HEK293 (cell line): ENCODE measurements around the gene TCOF1.

Experiments
- CTCF ChIA-PET: fragments of 350-600 bp; formaldehyde crosslinking; extraction: SDS; loops from one replicate; lab custom pipeline; 2021; ENCODE audit warnings: antibody characterized with exemption; lab: Yijun Ruan, JAX
- POLR2A ChIA-PET: fragments of 300-600 bp; formaldehyde crosslinking; extraction: SDS; loops from one replicate; lab custom pipeline; 2020; ENCODE audit warnings: antibody characterized with exemption, inconsistent platforms; lab: Yijun Ruan, JAX
- H3K27ac ChIP-seq: fragments of 200-500 bp; sonication (Bioruptor generic); 2 replicates; pipeline ENCODE4 v1.5.1; 2014; ENCODE audit warnings: low read depth, low read length, control low read depth, inconsistent platforms; ENCODE audit errors: extremely low read depth
- H3K36me3 ChIP-seq, 2 experiments: fragments of 200-500 bp in 1 of 2; sonication (Bioruptor generic) in 1 of 2; 1 replicate in 1 of 2; 2 replicates in 1 of 2; pipeline ENCODE4 v1.5.1; 2014 to 2017; ENCODE audit warnings: inconsistent platforms in 2 of 2, low read length in 2 of 2; ENCODE audit not compliant: control insufficient read depth in 2 of 2, insufficient read depth in 1 of 2
- H3K4me1 ChIP-seq: fragments of 200-500 bp; sonication (Bioruptor generic); 2 replicates; pipeline ENCODE4 v1.5.1; 2014; ENCODE audit warnings: mild to moderate bottlenecking, low read length, inconsistent platforms; ENCODE audit not compliant: control insufficient read depth, insufficient read depth
- H3K4me3 ChIP-seq: 2 replicates; pipeline ENCODE4 v1.5.1; 2011; ENCODE audit warnings: low read depth, mild to moderate bottlenecking, control low read depth, low read length, moderate library complexity
- H3K9me3 ChIP-seq: fragments of 200-500 bp; sonication (Bioruptor generic); 2 replicates; pipeline ENCODE4 v1.5.1; 2014; ENCODE audit warnings: low read depth, low read length, inconsistent platforms; ENCODE audit not compliant: control insufficient read depth, insufficient read depth
- SCRT2 ChIP-seq: fragments of 450-650 bp; formaldehyde crosslinking; IDR thresholded peaks from 2 replicates; pipeline ENCODE4 v1.5.1; 2016; ENCODE audit warnings: missing biosample characterization, missing genetic modification characterization
- ZNF155 ChIP-seq: fragments of 450-650 bp; formaldehyde crosslinking; IDR thresholded peaks from 2 replicates; pipeline ENCODE4 v1.5.1; 2016; ENCODE audit warnings: missing biosample characterization, missing genetic modification characterization
- ZNF335 ChIP-seq: fragments of 450-650 bp; formaldehyde crosslinking; conservative IDR thresholded peaks from 2 replicates; pipeline ENCODE4 v1.5.1; 2016; ENCODE audit warnings: missing biosample characterization, missing genetic modification characterization
- ZNF501 ChIP-seq: fragments of 450-650 bp; formaldehyde crosslinking; IDR thresholded peaks from 2 replicates; pipeline ENCODE4 v1.5.1; 2016; ENCODE audit warnings: missing biosample characterization, missing genetic modification characterization
- ZNF600 ChIP-seq: fragments of 450-650 bp; formaldehyde crosslinking; IDR thresholded peaks from 2 replicates; pipeline ENCODE4 v1.5.1; 2016; ENCODE audit warnings: missing biosample characterization, missing genetic modification characterization
- ZNF626 ChIP-seq: fragments of 450-650 bp; sonication (Bioruptor Pico); formaldehyde crosslinking; IDR thresholded peaks from 2 replicates; pipeline ENCODE4 v1.5.1; 2018; ENCODE audit warnings: missing biosample characterization, missing genetic modification characterization, inconsistent platforms
- TF ChIP-seq, protein P1 (sequence below): fragments of 450-650 bp; IDR thresholded peaks from 2 replicates; pipeline ENCODE4 v1.5.1; 2018; ENCODE audit warnings: missing biosample characterization, mild to moderate bottlenecking, missing genetic modification characterization
- TF ChIP-seq, protein P2 (sequence below): fragments of 450-650 bp; formaldehyde crosslinking; IDR thresholded peaks from 2 replicates; pipeline ENCODE4 v1.5.1; 2016; ENCODE audit warnings: missing biosample characterization, missing genetic modification characterization
- TF ChIP-seq, protein P3 (sequence below): fragments of 450-650 bp; formaldehyde crosslinking; IDR thresholded peaks from 2 replicates; pipeline ENCODE4 v1.5.1; 2016; ENCODE audit warnings: missing biosample characterization, missing genetic modification characterization, low read depth
- TF ChIP-seq, protein P4 (sequence below): fragments of 450-650 bp; formaldehyde crosslinking; IDR thresholded peaks from 2 replicates; pipeline ENCODE4 v1.5.1; 2016; ENCODE audit warnings: missing biosample characterization, missing genetic modification characterization
- TF ChIP-seq, protein P5 (sequence below): fragments of 450-650 bp; formaldehyde crosslinking; IDR thresholded peaks from 2 replicates; pipeline ENCODE4 v1.5.1; 2016; ENCODE audit warnings: missing biosample characterization, missing genetic modification characterization, borderline replicate concordance
- TF ChIP-seq, protein P6 (sequence below): IDR thresholded peaks from 2 replicates; pipeline ENCODE4 v1.6.1; 2011; ENCODE audit warnings: mild to moderate bottlenecking, low read depth, low read length, borderline replicate concordance
- TF ChIP-seq, protein P7 (sequence below): fragments of 450-650 bp; formaldehyde crosslinking; IDR thresholded peaks from 2 replicates; pipeline ENCODE4 v1.5.1; 2016; ENCODE audit warnings: missing biosample characterization, missing genetic modification characterization

TCOF1 gene

DNA sequence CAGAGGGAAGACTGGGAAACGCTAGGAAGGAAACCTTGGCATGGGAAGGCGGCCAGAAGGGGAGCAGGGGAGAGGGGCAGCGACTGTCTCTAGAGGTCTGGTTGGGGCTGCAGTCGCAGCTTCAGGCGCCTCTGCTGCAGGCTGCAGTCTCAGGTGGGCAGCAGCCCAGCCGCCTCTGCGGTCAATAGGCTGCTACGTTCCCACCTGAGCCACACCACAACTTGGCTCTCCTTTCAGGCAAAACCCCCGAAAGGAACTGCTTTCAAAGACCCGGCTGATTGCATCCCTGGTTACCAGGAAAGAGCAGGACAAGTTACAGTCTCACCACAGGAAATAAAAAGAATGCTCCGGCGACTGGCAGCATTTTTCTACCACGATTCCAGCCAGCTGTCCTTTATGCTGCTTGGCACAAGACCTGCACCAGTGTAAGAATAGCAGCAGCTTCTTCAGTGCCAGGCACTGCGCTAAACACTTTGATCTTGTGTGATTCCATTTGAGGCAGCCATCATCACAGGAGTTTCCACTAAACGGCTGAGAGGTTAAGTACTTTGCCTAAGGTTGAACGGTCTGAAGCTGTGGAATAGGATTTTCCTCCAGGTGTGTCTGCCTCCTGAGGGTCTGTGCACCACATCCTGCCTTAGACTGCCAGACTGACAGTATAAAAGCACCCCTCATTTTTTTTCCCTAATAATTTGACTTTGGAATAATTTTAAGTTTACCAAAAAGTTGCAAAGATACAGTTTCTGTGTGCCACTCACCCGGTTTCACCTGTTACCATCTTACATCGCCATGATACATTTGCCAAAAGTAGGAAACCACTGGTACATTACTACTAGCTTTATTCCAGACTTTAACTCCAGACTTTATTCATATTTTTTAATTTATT lies 84.6 kb downstream of the TCOF1 start:
- H3K4me3 ChIP-seq, result no peak overlapping the region
- TF ChIP-seq, protein P1, sequence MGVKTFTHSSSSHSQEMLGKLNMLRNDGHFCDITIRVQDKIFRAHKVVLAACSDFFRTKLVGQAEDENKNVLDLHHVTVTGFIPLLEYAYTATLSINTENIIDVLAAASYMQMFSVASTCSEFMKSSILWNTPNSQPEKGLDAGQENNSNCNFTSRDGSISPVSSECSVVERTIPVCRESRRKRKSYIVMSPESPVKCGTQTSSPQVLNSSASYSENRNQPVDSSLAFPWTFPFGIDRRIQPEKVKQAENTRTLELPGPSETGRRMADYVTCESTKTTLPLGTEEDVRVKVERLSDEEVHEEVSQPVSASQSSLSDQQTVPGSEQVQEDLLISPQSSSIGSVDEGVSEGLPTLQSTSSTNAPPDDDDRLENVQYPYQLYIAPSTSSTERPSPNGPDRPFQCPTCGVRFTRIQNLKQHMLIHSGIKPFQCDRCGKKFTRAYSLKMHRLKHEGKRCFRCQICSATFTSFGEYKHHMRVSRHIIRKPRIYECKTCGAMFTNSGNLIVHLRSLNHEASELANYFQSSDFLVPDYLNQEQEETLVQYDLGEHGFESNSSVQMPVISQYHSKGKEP (tag by site-specific recombination), result peak; percentile 71; the same call in 1 of the 2 replicates
- TF ChIP-seq, protein P2, sequence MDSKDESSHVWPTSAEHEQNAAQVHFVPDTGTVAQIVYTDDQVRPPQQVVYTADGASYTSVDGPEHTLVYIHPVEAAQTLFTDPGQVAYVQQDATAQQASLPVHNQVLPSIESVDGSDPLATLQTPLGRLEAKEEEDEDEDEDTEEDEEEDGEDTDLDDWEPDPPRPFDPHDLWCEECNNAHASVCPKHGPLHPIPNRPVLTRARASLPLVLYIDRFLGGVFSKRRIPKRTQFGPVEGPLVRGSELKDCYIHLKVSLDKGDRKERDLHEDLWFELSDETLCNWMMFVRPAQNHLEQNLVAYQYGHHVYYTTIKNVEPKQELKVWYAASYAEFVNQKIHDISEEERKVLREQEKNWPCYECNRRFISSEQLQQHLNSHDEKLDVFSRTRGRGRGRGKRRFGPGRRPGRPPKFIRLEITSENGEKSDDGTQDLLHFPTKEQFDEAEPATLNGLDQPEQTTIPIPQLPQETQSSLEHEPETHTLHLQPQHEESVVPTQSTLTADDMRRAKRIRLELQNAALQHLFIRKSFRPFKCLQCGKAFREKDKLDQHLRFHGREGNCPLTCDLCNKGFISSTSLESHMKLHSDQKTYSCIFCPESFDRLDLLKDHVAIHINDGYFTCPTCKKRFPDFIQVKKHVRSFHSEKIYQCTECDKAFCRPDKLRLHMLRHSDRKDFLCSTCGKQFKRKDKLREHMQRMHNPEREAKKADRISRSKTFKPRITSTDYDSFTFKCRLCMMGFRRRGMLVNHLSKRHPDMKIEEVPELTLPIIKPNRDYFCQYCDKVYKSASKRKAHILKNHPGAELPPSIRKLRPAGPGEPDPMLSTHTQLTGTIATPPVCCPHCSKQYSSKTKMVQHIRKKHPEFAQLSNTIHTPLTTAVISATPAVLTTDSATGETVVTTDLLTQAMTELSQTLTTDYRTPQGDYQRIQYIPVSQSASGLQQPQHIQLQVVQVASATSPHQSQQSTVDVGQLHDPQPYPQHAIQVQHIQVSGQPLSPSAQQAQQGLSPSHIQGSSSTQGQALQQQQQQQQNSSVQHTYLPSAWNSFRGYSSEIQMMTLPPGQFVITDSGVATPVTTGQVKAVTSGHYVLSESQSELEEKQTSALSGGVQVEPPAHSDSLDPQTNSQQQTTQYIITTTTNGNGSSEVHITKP (tag by site-specific recombination), result peak; percentile 86
- TF ChIP-seq ZNF626 (no peak), ZNF600 (0 out of 2 replicates have a peak, but pooled peaks have one; percentile 63), ZNF335 (tag by site-specific recombination) (peak; percentile 23; the same call in 1 of the 2 replicates), ZNF501 (0 out of 2 replicates have a peak, but pooled peaks have one; percentile 5), ZNF155 (no peak), SCRT2 (tag by site-specific recombination) (peak; percentile 69)
- TF ChIP-seq, protein P3, sequence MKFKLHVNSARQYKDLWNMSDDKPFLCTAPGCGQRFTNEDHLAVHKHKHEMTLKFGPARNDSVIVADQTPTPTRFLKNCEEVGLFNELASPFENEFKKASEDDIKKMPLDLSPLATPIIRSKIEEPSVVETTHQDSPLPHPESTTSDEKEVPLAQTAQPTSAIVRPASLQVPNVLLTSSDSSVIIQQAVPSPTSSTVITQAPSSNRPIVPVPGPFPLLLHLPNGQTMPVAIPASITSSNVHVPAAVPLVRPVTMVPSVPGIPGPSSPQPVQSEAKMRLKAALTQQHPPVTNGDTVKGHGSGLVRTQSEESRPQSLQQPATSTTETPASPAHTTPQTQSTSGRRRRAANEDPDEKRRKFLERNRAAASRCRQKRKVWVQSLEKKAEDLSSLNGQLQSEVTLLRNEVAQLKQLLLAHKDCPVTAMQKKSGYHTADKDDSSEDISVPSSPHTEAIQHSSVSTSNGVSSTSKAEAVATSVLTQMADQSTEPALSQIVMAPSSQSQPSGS (tag by site-specific recombination), result 0 out of 2 replicates have a peak, but pooled peaks have one; percentile 14
- TF ChIP-seq, protein P4, sequence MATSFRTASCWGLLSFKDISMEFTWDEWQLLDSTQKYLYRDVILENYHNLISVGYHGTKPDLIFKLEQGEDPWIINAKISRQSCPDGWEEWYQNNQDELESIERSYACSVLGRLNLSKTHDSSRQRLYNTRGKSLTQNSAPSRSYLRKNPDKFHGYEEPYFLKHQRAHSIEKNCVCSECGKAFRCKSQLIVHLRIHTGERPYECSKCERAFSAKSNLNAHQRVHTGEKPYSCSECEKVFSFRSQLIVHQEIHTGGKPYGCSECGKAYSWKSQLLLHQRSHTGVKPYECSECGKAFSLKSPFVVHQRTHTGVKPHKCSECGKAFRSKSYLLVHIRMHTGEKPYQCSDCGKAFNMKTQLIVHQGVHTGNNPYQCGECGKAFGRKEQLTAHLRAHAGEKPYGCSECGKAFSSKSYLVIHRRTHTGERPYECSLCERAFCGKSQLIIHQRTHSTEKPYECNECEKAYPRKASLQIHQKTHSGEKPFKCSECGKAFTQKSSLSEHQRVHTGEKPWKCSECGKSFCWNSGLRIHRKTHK (tag by site-specific recombination), result no peak
- no peaks in the 10 kb centered on the region for H3K9me3 ChIP-seq
- POLR2A ChIA-PET, result interaction anchor here (0.9 to 1.2 kb wide), 2 partner anchors 8 to 32 kb away, joined by 3 to 7 read pairs; partner anchors contain the start of gene RPS14
- H3K4me1 ChIP-seq, result peaks cover 3% of the 10 kb centered on the region; the same call in 1 of the 2 replicates
- peaks cover 18 to 40% of the 10 kb centered on the region in 2 experiments for H3K36me3 ChIP-seq
- H3K27ac ChIP-seq, result 0 out of 2 replicates have a peak overlapping the region, but pooled peaks have one; percentile 25
- CTCF ChIA-PET, result interaction anchor here (0.6 to 1.2 kb wide), 3 partner anchors 92 to 726 kb away, joined by 3 read pairs; no protein-coding TSS in a partner anchor

DNA sequence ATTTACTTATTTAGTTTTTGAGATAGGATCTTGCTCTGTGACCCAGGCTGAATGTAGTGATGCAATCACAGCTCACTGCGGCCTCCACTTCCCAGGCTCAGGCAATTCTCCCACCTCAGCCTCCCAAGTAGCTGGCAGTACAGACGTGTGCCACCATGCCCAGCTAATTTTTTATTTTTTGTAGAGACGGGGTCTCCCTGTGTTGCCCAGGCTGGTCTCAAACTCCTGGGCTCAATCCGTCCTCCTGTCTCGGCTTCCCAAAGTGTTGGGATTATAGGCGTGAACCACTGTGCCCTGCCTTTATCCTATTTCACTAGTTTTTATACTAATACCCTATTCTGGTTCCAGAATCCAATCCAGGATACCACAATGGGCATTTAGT lies 85.2 kb downstream of the TCOF1 start:
- ChIA-PET CTCF (interaction anchor here (0.6 to 1.9 kb wide), 4 partner anchors 8 to 725 kb away, joined by 3 to 7 read pairs (median 3); no protein-coding TSS in a partner anchor), POLR2A (interaction anchor here (0.9 to 1.3 kb wide), 2 partner anchors 33 to 66 kb away, joined by 3 read pairs; no protein-coding TSS in a partner anchor)
- H3K9me3 ChIP-seq, result no peaks in the 10 kb centered on the region
- H3K36me3 ChIP-seq, result peaks cover 24 to 47% of the 10 kb centered on the region in 2 experiments
- peaks cover 3% of the 10 kb centered on the region; the same call in 1 of the 2 replicates for H3K4me1 ChIP-seq
- H3K27ac ChIP-seq, result no peak overlapping the region
- no peak overlapping the region for H3K4me3 ChIP-seq
- TF ChIP-seq, protein P5, sequence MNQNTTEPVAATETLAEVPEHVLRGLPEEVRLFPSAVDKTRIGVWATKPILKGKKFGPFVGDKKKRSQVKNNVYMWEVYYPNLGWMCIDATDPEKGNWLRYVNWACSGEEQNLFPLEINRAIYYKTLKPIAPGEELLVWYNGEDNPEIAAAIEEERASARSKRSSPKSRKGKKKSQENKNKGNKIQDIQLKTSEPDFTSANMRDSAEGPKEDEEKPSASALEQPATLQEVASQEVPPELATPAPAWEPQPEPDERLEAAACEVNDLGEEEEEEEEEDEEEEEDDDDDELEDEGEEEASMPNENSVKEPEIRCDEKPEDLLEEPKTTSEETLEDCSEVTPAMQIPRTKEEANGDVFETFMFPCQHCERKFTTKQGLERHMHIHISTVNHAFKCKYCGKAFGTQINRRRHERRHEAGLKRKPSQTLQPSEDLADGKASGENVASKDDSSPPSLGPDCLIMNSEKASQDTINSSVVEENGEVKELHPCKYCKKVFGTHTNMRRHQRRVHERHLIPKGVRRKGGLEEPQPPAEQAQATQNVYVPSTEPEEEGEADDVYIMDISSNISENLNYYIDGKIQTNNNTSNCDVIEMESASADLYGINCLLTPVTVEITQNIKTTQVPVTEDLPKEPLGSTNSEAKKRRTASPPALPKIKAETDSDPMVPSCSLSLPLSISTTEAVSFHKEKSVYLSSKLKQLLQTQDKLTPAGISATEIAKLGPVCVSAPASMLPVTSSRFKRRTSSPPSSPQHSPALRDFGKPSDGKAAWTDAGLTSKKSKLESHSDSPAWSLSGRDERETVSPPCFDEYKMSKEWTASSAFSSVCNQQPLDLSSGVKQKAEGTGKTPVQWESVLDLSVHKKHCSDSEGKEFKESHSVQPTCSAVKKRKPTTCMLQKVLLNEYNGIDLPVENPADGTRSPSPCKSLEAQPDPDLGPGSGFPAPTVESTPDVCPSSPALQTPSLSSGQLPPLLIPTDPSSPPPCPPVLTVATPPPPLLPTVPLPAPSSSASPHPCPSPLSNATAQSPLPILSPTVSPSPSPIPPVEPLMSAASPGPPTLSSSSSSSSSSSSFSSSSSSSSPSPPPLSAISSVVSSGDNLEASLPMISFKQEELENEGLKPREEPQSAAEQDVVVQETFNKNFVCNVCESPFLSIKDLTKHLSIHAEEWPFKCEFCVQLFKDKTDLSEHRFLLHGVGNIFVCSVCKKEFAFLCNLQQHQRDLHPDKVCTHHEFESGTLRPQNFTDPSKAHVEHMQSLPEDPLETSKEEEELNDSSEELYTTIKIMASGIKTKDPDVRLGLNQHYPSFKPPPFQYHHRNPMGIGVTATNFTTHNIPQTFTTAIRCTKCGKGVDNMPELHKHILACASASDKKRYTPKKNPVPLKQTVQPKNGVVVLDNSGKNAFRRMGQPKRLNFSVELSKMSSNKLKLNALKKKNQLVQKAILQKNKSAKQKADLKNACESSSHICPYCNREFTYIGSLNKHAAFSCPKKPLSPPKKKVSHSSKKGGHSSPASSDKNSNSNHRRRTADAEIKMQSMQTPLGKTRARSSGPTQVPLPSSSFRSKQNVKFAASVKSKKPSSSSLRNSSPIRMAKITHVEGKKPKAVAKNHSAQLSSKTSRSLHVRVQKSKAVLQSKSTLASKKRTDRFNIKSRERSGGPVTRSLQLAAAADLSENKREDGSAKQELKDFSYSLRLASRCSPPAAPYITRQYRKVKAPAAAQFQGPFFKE, result no peak
- TF ChIP-seq, protein P6, sequence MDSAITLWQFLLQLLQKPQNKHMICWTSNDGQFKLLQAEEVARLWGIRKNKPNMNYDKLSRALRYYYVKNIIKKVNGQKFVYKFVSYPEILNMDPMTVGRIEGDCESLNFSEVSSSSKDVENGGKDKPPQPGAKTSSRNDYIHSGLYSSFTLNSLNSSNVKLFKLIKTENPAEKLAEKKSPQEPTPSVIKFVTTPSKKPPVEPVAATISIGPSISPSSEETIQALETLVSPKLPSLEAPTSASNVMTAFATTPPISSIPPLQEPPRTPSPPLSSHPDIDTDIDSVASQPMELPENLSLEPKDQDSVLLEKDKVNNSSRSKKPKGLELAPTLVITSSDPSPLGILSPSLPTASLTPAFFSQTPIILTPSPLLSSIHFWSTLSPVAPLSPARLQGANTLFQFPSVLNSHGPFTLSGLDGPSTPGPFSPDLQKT, result no peak
- TF ChIP-seq, protein P7, sequence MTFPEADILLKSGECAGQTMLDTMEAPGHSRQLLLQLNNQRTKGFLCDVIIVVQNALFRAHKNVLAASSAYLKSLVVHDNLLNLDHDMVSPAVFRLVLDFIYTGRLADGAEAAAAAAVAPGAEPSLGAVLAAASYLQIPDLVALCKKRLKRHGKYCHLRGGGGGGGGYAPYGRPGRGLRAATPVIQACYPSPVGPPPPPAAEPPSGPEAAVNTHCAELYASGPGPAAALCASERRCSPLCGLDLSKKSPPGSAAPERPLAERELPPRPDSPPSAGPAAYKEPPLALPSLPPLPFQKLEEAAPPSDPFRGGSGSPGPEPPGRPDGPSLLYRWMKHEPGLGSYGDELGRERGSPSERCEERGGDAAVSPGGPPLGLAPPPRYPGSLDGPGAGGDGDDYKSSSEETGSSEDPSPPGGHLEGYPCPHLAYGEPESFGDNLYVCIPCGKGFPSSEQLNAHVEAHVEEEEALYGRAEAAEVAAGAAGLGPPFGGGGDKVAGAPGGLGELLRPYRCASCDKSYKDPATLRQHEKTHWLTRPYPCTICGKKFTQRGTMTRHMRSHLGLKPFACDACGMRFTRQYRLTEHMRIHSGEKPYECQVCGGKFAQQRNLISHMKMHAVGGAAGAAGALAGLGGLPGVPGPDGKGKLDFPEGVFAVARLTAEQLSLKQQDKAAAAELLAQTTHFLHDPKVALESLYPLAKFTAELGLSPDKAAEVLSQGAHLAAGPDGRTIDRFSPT (tag by site-specific recombination), result peak; percentile 55; the same call in 1 of the 2 replicates
